HEK293 (cell line): Measurements from ENCODE around the gene TNS1.

Source experiments
- ZEB2 ChIP-seq: fragments of 450-650 bp; formaldehyde crosslinking; IDR thresholded peaks from 2 replicates; pipeline ENCODE4 v1.5.1; 2016; ENCODE audit warnings: missing biosample characterization, missing genetic modification characterization
- ZNF785 ChIP-seq: fragments of 450-650 bp; formaldehyde crosslinking; IDR thresholded peaks from 2 replicates; pipeline ENCODE4 v1.5.1; 2016; ENCODE audit warnings: missing biosample characterization, missing genetic modification characterization
- TF ChIP-seq, protein P1 (sequence below): fragments of 450-650 bp; formaldehyde crosslinking; IDR thresholded peaks from 2 replicates; pipeline ENCODE4 v1.5.1; 2016; ENCODE audit warnings: missing biosample characterization, missing genetic modification characterization

DNA sequence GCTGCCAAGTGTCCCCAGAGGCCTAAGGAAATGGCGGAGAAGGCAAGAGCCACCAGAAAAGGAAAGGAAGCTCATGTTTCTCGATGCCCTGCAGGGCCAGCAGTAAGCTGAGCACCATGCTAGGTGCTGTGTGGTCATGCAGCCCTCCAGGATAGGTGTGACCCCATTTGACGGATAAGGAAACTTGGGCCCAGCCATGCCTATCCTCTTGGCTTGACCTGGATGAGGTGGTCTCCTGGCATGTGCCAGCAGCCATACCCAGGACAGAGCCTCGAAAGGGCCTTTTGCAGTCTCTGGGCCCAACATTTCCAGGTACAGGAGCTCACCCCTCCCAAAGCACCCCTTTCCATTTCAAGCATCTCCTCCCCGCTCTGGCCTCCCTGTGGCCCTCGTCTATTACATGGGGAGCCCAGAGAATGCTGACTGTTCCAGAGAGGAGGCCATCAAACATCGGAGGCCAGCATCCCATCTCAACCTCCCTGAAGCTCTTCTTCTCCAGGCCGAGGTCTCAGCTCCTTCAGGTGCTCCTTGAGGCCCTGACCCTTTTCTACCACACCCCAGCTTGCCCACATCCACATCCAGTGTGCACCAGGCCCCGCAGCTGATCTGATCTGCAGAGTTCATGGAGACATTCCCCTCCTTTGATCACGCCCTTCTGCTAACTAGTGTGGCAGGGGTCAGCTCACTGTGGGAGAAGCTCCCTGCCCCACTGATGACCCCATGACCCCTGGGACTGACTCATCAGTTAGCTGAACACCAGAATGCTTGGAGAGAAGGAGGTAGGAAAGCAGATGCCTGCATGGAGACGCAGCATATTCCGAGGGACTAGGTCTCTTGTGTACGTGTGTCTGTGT lies 208.4 kb downstream of the TNS1 start:
- TF ChIP-seq ZNF785 (tag by site-specific recombination) (no peak), ZEB2 (tag by site-specific recombination) (no peak)
- TF ChIP-seq, protein P1, sequence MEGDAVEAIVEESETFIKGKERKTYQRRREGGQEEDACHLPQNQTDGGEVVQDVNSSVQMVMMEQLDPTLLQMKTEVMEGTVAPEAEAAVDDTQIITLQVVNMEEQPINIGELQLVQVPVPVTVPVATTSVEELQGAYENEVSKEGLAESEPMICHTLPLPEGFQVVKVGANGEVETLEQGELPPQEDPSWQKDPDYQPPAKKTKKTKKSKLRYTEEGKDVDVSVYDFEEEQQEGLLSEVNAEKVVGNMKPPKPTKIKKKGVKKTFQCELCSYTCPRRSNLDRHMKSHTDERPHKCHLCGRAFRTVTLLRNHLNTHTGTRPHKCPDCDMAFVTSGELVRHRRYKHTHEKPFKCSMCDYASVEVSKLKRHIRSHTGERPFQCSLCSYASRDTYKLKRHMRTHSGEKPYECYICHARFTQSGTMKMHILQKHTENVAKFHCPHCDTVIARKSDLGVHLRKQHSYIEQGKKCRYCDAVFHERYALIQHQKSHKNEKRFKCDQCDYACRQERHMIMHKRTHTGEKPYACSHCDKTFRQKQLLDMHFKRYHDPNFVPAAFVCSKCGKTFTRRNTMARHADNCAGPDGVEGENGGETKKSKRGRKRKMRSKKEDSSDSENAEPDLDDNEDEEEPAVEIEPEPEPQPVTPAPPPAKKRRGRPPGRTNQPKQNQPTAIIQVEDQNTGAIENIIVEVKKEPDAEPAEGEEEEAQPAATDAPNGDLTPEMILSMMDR = no peak
